AG20443 (cell line): ENCODE results near the gene CTIF.
A peak's percentile ranks its signal among the peaks of the same experiment; 100 is the strongest.
"Not testable (repeated sequence)": the region's sequence is repeated elsewhere in the genome, so short reads cannot be mapped to it uniquely, and the experiment has no call there.

Experiments
- DNase-seq: peaks from one replicate; pipeline ENCODE4 v3.0.0; 2012; ENCODE audit warnings: low spot score, mixed read lengths

The CTIF gene

GRCh38 chr18:48538531-48539405, at the start of gene CTIF:
Gene CTIF, plus strand, starts transcription at chr18:48539031. Its CDS starts 80,535 bp downstream, at chr18:48619566.
- DNase-seq: peak; percentile 94

GRCh38 chr18:48490641-48491293, 48.1 kb upstream of the CTIF start:
- peak; percentile 32 for DNase-seq

GRCh38 chr18:48492880-48493279, 46.0 kb upstream of the CTIF start:
- no peak for DNase-seq

GRCh38 chr18:48493434-48494230, 45.2 kb upstream of the CTIF start:
- DNase-seq: no peak

- DNase-seq: no peak
Observed at GRCh38 chr18:48497863-48498262, 41.0 kb upstream of the CTIF start.

GRCh38 chr18:48500517-48500916, 38.3 kb upstream of the CTIF start:
- DNase-seq: no peak

- DNase-seq: no peak
Observed at GRCh38 chr18:48502906-48503305, 35.9 kb upstream of the CTIF start.

- no peak for DNase-seq
Observed at GRCh38 chr18:48504819-48505218, 34.0 kb upstream of the CTIF start.

- not testable (repeated sequence) for DNase-seq
Observed at GRCh38 chr18:48506983-48507568, 31.8 kb upstream of the CTIF start.

- DNase-seq: not testable (repeated sequence)
Observed at GRCh38 chr18:48512498-48512897, 26.3 kb upstream of the CTIF start.

GRCh38 chr18:48514786-48515185, 24.0 kb upstream of the CTIF start:
- no peak for DNase-seq

- DNase-seq: no peak
Observed at GRCh38 chr18:48517048-48517447, 21.8 kb upstream of the CTIF start.

GRCh38 chr18:48519431-48520100, 19.3 kb upstream of the CTIF start:
- no peak for DNase-seq

GRCh38 chr18:48521723-48522122, 17.1 kb upstream of the CTIF start:
- no peak for DNase-seq

- no peak for DNase-seq
Observed at GRCh38 chr18:48525671-48526070, 13.2 kb upstream of the CTIF start.

GRCh38 chr18:48527461-48527860, 11.4 kb upstream of the CTIF start:
- no peak for DNase-seq

GRCh38 chr18:48528861-48529260, 10.0 kb upstream of the CTIF start:
- no peak for DNase-seq

- peak; percentile 82 for DNase-seq
Observed at GRCh38 chr18:48529796-48530195, 9.0 kb upstream of the CTIF start.

GRCh38 chr18:48530399-48531081, 8.3 kb upstream of the CTIF start:
- DNase-seq: no peak

GRCh38 chr18:48531082-48531403, 7.8 kb upstream of the CTIF start:
- DNase-seq: no peak

GRCh38 chr18:48531908-48532307, 6.9 kb upstream of the CTIF start:
- no peak for DNase-seq
